GM18870 (cell line): ENCODE measurements around the gene MGMT.

Source experiments
- ATAC-seq: cut with Tn5 transposase; IDR thresholded peaks from one replicate; pipeline ENCODE4 v1.9.1; 2021; ENCODE audit warnings: moderate library complexity; ENCODE audit not compliant: unreplicated experiment

MGMT gene

GRCh38 chr10:129494176-129494575, 27.1 kb downstream of the MGMT start:
- ATAC-seq = no peak

GRCh38 chr10:129494740-129495139, 27.7 kb downstream of the MGMT start:
- ATAC-seq = no peak

- ATAC-seq = no peak
Observed at GRCh38 chr10:129495256-129495655, 28.2 kb downstream of the MGMT start.

GRCh38 chr10:129495698-129496097, 28.7 kb downstream of the MGMT start:
- ATAC-seq = no peak

- no peak for ATAC-seq
Observed at GRCh38 chr10:129497013-129497412, 30.0 kb downstream of the MGMT start.

GRCh38 chr10:129498680-129499079, 31.6 kb downstream of the MGMT start:
- ATAC-seq = no peak

GRCh38 chr10:129500617-129501339, 33.7 kb downstream of the MGMT start:
- no peak for ATAC-seq

GRCh38 chr10:129501652-129502436, 34.8 kb downstream of the MGMT start:
- peak; percentile 81 for ATAC-seq

GRCh38 chr10:129502448-129502847, 35.4 kb downstream of the MGMT start:
- ATAC-seq = no peak

GRCh38 chr10:129505500-129506075, 38.5 kb downstream of the MGMT start:
- ATAC-seq = no peak

- no peak for ATAC-seq
Observed at GRCh38 chr10:129506101-129506797, 39.2 kb downstream of the MGMT start.

GRCh38 chr10:129507216-129507889, 40.3 kb downstream of the MGMT start:
- no peak for ATAC-seq

GRCh38 chr10:129509155-129509554, 42.1 kb downstream of the MGMT start:
- no peak for ATAC-seq

- ATAC-seq = no peak
Observed at GRCh38 chr10:129509835-129510234, 42.8 kb downstream of the MGMT start.

GRCh38 chr10:129511086-129511485, 44.0 kb downstream of the MGMT start:
- no peak for ATAC-seq

GRCh38 chr10:129511758-129512157, 44.7 kb downstream of the MGMT start:
- no peak for ATAC-seq

- ATAC-seq = no peak
Observed at GRCh38 chr10:129513312-129513711, 46.3 kb downstream of the MGMT start.

- no peak for ATAC-seq
Observed at GRCh38 chr10:129514568-129515451, 47.8 kb downstream of the MGMT start.

GRCh38 chr10:129516846-129517679, 50.0 kb downstream of the MGMT start:
- no peak for ATAC-seq
